ENCODE data around the gene GFPT1. TPM values are rescaled to one million over a fixed set of nuclear protein-coding genes. Genes with fewer than 3 reads are reported as not detected.

The GFPT1 gene
- total RNA-seq, 2 experiments from 2014 or later, result 21.7 to 22.8 TPM

GRCh38 chr2:69291721-69292120, 95.3 kb downstream of the GFPT1 start:
- ATAC-seq (no peak), DNase-seq (no peak)
- CTCF ChIA-PET, result interaction anchor here (0.8 kb wide), 1 partner anchor 15 kb away, joined by 3 read pairs; no protein-coding TSS in a partner anchor
- Mint-ChIP-seq H3K36me3 (no peaks in the 10 kb centered on the region), H3K27me3 (peaks cover 24% of the 10 kb centered on the region), H3K9me3 (ENCODE audit: low read depth) (no peaks in the 10 kb centered on the region), H3K4me3 (no peak overlapping the region), H3K4me1 (no peaks in the 10 kb centered on the region), H3K27ac (no peak overlapping the region)

- H3K4me3 Mint-ChIP-seq, result no peak overlapping the region
- CTCF ChIA-PET, result interaction anchor here (0.8 kb wide), 1 partner anchor 15 kb away, joined by 3 read pairs; no protein-coding TSS in a partner anchor
- H3K9me3 Mint-ChIP-seq (ENCODE audit: low read depth), result no peaks in the 10 kb centered on the region
- H3K36me3 Mint-ChIP-seq, result no peaks in the 10 kb centered on the region
- DNase-seq (no peak), ATAC-seq (no peak)
- H3K27me3 Mint-ChIP-seq, result peaks cover 24% of the 10 kb centered on the region
- no peaks in the 10 kb centered on the region for H3K4me1 Mint-ChIP-seq
- no peak overlapping the region for H3K27ac Mint-ChIP-seq
These were observed 95.9 kb downstream of the GFPT1 start for GRCh38 chr2:69291004-69291650.

GRCh38 chr2:69288429-69288828, 98.6 kb downstream of the GFPT1 start:
- no peak for DNase-seq
- Mint-ChIP-seq H3K27ac (no peak overlapping the region), H3K4me3 (no peak overlapping the region), H3K27me3 (peaks cover 24% of the 10 kb centered on the region), H3K36me3 (no peaks in the 10 kb centered on the region), H3K4me1 (no peaks in the 10 kb centered on the region), H3K9me3 (ENCODE audit: low read depth) (no peaks in the 10 kb centered on the region)
- no peak for ATAC-seq
- CTCF ChIA-PET, result no interaction called here

- Mint-ChIP-seq H3K9me3 (ENCODE audit: low read depth) (no peaks in the 10 kb centered on the region), H3K4me3 (no peak overlapping the region), H3K27ac (no peak overlapping the region), H3K36me3 (no peaks in the 10 kb centered on the region), H3K4me1 (no peaks in the 10 kb centered on the region), H3K27me3 (peaks cover 26% of the 10 kb centered on the region)
- ATAC-seq (no peak), DNase-seq (no peak)
- CTCF ChIA-PET, result no interaction called here
These were observed 99.5 kb downstream of the GFPT1 start for GRCh38 chr2:69287544-69287943.

GRCh38 chr2:69285379-69285894, 101.6 kb downstream of the GFPT1 start:
- no peaks in the 10 kb centered on the region for H3K9me3 Mint-ChIP-seq (ENCODE audit: low read depth)
- no peaks in the 10 kb centered on the region for H3K36me3 Mint-ChIP-seq
- DNase-seq (no peak), ATAC-seq (no peak)
- H3K4me3 Mint-ChIP-seq, result no peak overlapping the region
- peaks cover 23% of the 10 kb centered on the region for H3K27me3 Mint-ChIP-seq
- H3K4me1 Mint-ChIP-seq, result no peaks in the 10 kb centered on the region
- CTCF ChIA-PET, result interaction anchor here (1.0 kb wide), 1 partner anchor 21 kb away, joined by 3 read pairs; no protein-coding TSS in a partner anchor
- no peak overlapping the region for H3K27ac Mint-ChIP-seq

GRCh38 chr2:69280796-69281412, 106.1 kb downstream of the GFPT1 start:
- no peaks in the 10 kb centered on the region for H3K36me3 Mint-ChIP-seq
- DNase-seq (no peak), ATAC-seq (no peak)
- H3K4me1 Mint-ChIP-seq, result no peaks in the 10 kb centered on the region
- H3K27me3 Mint-ChIP-seq, result peaks cover 22% of the 10 kb centered on the region
- H3K9me3 Mint-ChIP-seq (ENCODE audit: low read depth), result no peaks in the 10 kb centered on the region
- H3K4me3 Mint-ChIP-seq, result no peak overlapping the region
- CTCF ChIA-PET, result no interaction called here
- H3K27ac Mint-ChIP-seq, result no peak overlapping the region

GRCh38 chr2:69279931-69280681, 106.9 kb downstream of the GFPT1 start:
- Mint-ChIP-seq H3K4me1 (no peaks in the 10 kb centered on the region), H3K27ac (no peak overlapping the region), H3K9me3 (ENCODE audit: low read depth) (no peaks in the 10 kb centered on the region), H3K36me3 (no peaks in the 10 kb centered on the region), H3K4me3 (no peak overlapping the region), H3K27me3 (peaks cover 25% of the 10 kb centered on the region)
- CTCF ChIA-PET, result no interaction called here
- DNase-seq (no peak), ATAC-seq (no peak)

GRCh38 chr2:69279211-69279610, 107.8 kb downstream of the GFPT1 start:
- H3K9me3 Mint-ChIP-seq (ENCODE audit: low read depth), result no peaks in the 10 kb centered on the region
- H3K27ac Mint-ChIP-seq, result no peak overlapping the region
- no peaks in the 10 kb centered on the region for H3K36me3 Mint-ChIP-seq
- no peak for ATAC-seq
- DNase-seq, result no peak
- H3K4me3 Mint-ChIP-seq, result no peak overlapping the region
- CTCF ChIA-PET, result no interaction called here
- H3K4me1 Mint-ChIP-seq, result no peaks in the 10 kb centered on the region
- peaks cover 32% of the 10 kb centered on the region for H3K27me3 Mint-ChIP-seq

GRCh38 chr2:69278366-69278765, 108.7 kb downstream of the GFPT1 start:
- ATAC-seq, result no peak
- DNase-seq, result no peak
- CTCF ChIA-PET, result no interaction called here
- no peak overlapping the region for H3K4me3 Mint-ChIP-seq
- peaks cover 38% of the 10 kb centered on the region for H3K27me3 Mint-ChIP-seq
- H3K9me3 Mint-ChIP-seq (ENCODE audit: low read depth), result no peaks in the 10 kb centered on the region
- no peaks in the 10 kb centered on the region for H3K4me1 Mint-ChIP-seq
- H3K36me3 Mint-ChIP-seq, result no peaks in the 10 kb centered on the region
- no peak overlapping the region for H3K27ac Mint-ChIP-seq

GRCh38 chr2:69275490-69275889, 111.5 kb downstream of the GFPT1 start:
- H3K4me1 Mint-ChIP-seq, result no peaks in the 10 kb centered on the region
- no peak overlapping the region for H3K27ac Mint-ChIP-seq
- no peaks in the 10 kb centered on the region for H3K9me3 Mint-ChIP-seq (ENCODE audit: low read depth)
- peaks cover 48% of the 10 kb centered on the region for H3K27me3 Mint-ChIP-seq
- CTCF ChIA-PET, result no interaction called here
- no peak for ATAC-seq
- H3K4me3 Mint-ChIP-seq, result no peak overlapping the region
- DNase-seq, result no peak
- no peaks in the 10 kb centered on the region for H3K36me3 Mint-ChIP-seq

- Mint-ChIP-seq H3K9me3 (ENCODE audit: low read depth) (no peaks in the 10 kb centered on the region), H3K36me3 (no peaks in the 10 kb centered on the region), H3K27me3 (peaks cover 55% of the 10 kb centered on the region), H3K27ac (no peak overlapping the region), H3K4me3 (no peak overlapping the region), H3K4me1 (no peaks in the 10 kb centered on the region)
- DNase-seq, result no peak
- CTCF ChIA-PET, result no interaction called here
- ATAC-seq, result no peak
These were observed 114.1 kb downstream of the GFPT1 start for GRCh38 chr2:69272803-69273471.

- ATAC-seq, result no peak
- Mint-ChIP-seq H3K27ac (no peak overlapping the region), H3K36me3 (no peaks in the 10 kb centered on the region), H3K4me3 (no peak overlapping the region), H3K4me1 (no peaks in the 10 kb centered on the region), H3K9me3 (ENCODE audit: low read depth) (no peaks in the 10 kb centered on the region), H3K27me3 (peaks cover 49% of the 10 kb centered on the region)
- DNase-seq, result no peak
- CTCF ChIA-PET, result interaction anchor here (0.9 kb wide), 1 partner anchor 34 kb away, joined by 3 read pairs; no protein-coding TSS in a partner anchor
These were observed 115.2 kb downstream of the GFPT1 start for GRCh38 chr2:69271831-69272257.

Measured in activated CD8-positive, alpha-beta memory T cell treated with anti-CD3 and anti-CD28 coated beads, Interleukin-2, amount 10 ng/mL, durations not matched to agents 7 days and 5 days (primary cell).